Amygdala (tissue), 56 donors: ENCODE results near the gene DCK.
"Not testable (repeated sequence)": the region's sequence is repeated elsewhere in the genome, so short reads cannot be mapped to it uniquely, and the experiment has no call there.

Source experiments
- DNase-seq, 56 donors: peaks; one replicate each; lab custom pipeline; 2025; lab: John Stamatoyannopoulos, UW

Gene DCK

DNA sequence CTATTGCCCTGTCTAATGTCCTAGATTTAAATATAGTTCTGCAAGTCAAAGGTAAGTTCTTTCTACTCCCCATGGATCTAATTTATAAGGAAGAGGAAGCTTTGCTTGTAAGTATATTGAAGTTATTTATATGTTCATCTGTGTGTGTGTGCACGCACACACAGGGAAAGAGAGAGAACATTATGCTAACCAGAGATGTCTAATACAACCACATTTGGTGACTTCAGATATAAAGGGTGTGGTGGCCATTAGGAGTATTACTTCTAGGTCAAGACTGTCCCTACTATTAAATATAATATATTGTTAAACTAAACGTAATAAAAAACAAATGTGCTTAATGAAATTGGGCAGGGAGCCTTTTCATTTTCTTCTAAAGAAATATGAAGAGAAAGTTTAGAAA, 4.1 kb downstream of the DCK start:
- no peak for DNase-seq

GRCh38 chr4:70999639-71000038, 6.2 kb downstream of the DCK start:
- not testable (repeated sequence) for DNase-seq

DNA sequence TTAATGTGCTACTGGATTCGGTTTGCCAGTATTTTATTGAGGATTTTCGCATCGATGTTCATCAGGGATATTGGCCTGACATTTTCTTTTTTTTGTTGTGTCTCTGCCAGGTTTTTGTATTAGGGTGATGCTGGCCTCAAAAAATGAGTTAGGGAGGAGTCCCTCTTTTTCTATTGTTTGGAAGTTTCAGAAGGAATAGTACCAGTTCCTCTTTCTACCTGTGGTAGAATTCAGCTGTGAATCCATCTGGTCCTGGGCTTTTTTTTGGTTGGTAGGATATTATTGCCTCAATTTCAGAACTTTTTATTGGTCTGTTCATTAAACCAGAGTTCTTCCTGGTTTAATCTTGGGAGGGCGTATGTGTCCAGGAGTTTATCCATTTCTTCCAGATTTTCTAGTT, 7.9 kb downstream of the DCK start:
- DNase-seq, result not testable (repeated sequence)

DNA sequence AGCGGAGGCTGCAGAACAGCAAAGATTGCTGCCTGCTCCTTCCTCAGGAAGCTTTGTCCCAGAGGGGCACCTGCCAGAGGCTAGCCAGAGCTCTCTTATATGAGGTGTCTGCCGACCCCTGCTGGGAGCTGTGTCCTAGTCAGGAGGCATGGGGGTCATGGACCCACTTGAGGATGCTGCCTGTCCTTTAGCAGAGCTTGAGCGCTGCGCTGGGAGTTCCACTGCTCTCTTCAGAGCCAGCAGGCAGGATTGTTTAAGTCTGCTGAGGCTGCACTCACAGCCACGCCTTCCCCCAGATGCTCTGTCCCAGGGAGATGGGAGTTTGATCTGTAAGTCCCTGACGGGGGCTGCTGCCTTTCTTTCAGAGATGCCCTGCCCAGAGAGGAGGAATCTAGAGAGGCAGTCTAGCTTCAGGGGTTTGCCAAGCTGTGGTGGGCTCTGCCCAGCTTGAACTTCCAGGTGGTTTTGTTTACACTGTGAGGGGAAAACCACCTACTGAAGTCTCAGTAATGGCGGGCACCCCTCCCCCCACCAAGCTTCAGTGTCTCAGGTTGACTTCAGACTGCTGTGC, 10.9 kb downstream of the DCK start:
- DNase-seq, result no peak

DNA sequence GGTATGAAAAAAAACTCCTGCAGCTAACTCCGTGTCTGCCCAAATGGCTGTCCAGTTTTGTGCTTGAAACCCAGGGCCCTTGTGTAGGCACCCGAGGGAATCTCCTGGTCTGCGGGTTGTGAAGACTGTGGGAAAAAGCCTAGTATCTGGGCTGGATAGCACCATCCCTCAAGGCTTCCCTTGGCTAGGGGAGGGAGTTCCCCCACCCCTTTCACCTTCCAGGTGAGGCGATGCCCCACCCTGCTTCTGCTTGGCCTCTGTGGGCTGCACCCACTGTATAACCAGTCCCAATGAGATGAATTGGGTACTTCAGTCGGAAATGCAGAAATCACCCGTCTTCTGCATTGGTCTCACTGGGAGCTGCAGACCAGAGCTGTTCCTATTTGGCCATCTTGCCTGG, 11.6 kb downstream of the DCK start:
- not testable (repeated sequence) for DNase-seq

DNA sequence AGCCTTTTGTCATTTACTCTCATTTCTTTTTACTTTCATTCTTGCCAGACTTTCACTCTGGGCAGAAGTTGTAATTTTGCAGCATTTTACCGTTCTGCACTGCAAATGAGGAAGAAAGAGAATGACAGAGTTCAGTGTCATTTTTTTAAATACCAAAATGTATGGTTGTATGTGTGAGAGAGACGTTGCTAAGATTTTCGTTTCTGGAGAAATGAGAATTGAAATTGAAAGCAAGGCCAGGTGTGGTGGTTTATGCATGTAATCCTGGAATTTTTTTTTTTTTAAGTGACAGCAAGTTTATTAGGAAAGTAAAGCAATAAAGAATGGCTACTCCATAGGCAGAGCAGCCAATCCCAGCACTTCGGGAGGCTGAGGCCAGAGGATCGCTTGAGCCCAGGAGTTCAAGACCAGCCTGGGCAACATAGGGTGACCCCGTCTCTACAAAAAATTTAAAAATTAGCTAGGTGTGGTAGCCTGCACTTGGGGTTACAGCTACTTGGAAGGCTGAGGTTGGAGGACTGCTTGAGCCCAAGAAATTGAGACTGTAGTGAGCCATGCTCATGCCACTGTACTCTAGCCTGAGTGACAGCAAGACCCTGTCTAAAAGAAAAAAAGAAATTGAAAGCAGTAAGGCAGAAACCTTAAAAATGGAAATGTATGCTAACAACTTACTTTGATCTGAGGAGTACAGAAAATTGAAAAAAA, 12.9 kb downstream of the DCK start:
- DNase-seq, result no peak

DNA sequence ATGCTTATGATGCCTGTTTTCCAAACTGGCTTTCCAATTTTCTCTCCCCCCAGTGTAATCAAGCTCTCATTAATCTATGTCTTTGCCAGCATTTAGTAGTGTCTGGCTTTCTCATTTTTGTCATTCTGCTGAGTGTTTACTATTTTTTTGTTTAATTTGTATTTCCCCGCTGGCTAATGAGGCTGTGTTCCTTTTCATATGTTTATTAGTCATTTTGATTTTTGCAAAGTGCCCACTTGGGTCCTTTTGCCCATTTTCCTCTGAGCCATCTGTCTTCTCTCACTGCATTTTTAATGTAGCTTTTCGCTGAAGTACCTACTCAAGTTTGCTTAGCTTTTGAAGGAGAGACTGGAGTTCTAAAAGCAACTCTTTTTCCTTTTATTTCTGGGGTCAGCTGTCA, 14.7 kb downstream of the DCK start:
- no peak for DNase-seq

- DNase-seq, result no peak
These were observed 15.6 kb downstream of the DCK start for GRCh38 chr4:71009086-71009485.

GRCh38 chr4:71009890-71010588, 16.6 kb downstream of the DCK start:
- DNase-seq, result no peak

DNA sequence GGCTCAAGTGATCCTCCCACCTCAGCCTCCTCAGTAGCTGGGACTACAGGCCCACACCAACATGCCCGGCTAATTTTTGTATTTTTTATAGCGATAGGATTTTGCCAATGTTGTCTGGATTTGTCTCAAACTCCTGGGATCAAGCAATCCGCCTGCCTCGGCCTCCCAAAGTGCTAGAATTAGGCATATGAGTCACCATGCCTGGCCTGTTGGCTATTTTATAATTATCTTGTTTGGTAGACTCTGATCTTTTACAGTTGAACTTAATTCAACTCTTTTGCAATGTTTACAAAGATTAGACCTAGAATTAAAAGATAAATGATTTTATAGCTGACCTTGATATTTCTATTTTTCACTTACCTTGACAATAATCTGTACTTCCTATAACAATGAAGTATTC, 18.0 kb downstream of the DCK start:
- DNase-seq, result no peak

GRCh38 chr4:71017391-71017790, 23.9 kb downstream of the DCK start:
- DNase-seq, result not testable (repeated sequence)

- DNase-seq, result no peak
These were observed 27.2 kb downstream of the DCK start for GRCh38 chr4:71020611-71021010.

DNA sequence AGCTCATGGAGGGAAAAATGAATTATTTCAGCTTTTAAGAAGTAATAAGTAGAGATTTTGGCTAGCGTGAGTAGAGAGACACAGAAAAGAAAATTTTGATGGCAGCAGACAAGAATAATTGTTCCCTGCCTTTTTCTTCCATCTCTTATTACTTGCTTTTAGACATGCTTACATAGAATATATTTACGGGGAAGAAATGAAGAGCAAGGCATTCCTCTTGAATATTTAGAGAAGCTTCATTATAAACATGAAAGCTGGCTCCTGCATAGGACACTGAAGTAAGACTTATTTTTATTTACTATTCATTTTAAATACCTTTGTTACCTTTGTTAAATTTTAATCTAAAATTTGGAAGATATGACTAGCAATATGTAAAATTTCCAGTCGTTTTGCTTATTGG, 32.2 kb downstream of the DCK start:
- no peak for DNase-seq

DNA sequence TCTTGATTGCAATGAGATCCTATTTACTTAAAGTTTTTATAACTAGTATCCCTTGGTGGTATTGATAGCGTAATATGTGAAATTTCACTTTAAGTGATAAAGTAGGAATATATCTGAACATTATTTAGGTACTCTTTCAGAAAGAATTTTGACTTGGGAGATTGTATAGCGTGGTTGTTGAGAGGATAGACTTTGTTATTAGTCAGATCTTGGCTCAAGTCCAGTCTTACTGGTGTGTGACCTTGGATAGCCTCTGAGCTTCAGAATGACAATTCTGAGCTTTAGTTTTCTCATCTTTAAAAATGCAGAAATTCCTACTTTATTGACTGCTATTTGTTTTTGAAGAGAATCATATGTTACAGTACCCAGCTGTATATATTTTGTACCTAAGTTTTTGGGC, 32.6 kb downstream of the DCK start:
- DNase-seq, result no peak

- no peak for DNase-seq
These were observed 34.2 kb downstream of the DCK start for GRCh38 chr4:71027611-71028010.

GRCh38 chr4:71029504-71029903, 36.1 kb downstream of the DCK start:
- no peak for DNase-seq

DNA sequence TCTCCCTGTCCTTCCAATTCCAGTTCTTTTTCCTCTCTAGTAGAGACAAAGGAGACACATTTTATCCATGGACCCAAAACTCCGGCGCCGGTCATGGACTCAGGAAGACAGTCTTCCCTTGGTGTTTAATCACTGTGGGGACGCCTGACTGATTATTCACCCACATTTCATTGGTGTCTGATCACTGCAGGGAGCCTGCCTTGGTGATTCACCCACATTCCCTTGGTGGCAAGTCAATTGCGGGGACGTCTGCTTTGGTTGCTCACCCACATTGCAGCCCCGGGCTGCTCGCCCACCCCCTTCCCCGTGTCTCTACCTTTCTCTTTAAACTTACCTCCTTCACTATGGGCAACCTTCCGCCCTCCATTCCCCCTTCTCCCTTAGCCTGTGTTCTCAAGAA, 38.7 kb downstream of the DCK start:
- not testable (repeated sequence) for DNase-seq

GRCh38 chr4:71045256-71045655, 51.8 kb downstream of the DCK start:
- no peak for DNase-seq

DNA sequence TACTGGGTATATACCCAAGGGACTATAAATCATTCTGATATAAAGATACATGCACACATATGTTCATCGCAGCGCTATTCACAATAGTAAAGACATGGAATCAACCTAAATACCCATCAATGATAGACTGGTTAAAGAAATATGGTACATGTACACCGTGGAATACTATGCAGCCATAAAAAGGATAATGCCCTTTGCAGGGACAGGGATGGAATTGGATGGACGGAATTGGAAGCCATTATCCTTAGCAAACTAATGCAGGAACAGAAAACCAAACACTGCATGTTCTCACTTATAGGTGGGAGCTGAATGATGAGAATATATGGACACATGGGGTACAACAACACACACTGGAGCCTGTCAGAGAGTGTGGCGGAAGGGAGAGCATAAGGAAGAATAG, 55.9 kb downstream of the DCK start:
- DNase-seq, result no peak

GRCh38 chr4:71050809-71051208, 57.4 kb downstream of the DCK start:
- DNase-seq, result no peak

DNA sequence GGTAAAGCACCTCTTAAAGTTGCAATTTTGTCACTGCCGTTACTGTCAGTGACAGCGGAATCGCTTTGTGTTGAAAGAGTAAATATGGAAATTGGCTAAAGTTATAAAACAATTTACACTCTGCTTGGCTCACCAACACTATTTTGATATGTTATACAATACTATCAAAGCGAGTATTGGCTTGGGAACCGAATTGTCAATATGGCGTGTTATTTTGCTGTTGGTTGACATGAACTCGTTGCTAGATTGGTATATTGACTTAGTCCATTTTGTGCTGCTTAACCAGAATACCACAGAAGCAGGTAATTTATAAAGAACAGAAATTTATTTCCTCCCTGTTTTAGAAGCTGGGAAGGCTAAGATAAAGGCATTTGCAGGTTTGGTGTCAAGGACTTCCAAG, 58.6 kb downstream of the DCK start:
- no peak for DNase-seq

GRCh38 chr4:71052716-71053115, 59.3 kb downstream of the DCK start:
- DNase-seq, result no peak
